T follicular helper cell (primary cell): ENCODE measurements around the gene APOBEC3H.
"Not testable (repeated sequence)": the region's sequence is repeated elsewhere in the genome, so short reads cannot be mapped to it uniquely, and the experiment has no call there.

Experiments used
- DNase-seq: peaks from one replicate; pipeline ENCODE4 v3.0.0-alpha.2; 2020; ENCODE audit warnings: low read depth
- total RNA-seq, 2 experiments: gene quantifications; one replicate each; lab custom pipeline; 2026; lab: John Stamatoyannopoulos, UW

APOBEC3H gene
- total RNA-seq = 1.1 to 2.5 reads per million in 2 experiments

DNA sequence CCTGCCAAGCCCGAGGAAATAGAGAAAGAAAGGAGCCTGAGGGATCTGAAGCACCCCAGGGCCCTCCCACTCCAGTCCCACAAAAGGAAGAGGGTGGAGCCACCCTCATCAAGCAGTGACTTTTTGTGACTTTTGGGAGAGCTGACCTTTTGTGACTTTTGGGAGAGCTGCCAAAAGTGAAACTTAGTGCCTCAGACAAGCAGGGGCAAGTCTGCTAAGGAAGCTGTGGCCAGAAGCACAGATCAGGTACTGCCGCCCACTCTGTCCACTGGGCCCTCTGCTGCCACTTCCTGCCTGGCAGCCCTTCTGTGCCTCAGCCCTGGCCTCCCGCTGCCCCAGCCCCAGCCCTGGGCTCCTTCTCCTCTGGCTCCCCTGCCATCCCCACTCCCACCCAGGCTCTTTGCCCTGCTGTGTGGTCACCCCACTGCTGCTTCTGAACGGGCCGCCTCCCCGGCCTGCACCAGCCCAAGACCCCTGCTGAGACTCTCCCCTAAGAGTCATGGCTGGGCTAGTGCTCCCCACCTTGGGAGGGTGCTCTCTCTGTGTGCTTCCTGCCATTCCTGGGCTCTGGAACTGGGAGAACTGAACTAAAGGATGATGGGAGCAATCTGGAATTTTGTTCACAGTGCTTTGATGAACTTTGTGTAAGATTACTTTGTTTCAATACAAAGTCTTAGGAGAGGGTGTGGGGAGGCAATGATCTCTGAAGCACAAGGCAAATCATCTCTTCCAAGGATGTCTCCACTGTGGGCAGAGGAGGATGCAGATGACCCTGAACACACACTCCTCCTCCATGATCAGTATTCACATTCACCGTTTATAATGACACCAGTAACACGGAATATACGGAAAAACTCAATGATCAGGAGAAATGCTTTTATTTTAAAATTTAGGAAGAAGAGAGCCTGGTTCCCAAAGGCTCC, at the start of gene APOBEC3H:
Gene APOBEC3H, plus strand, starts transcription at position 147 of the 923 bp plus-strand sequence. CDS start 3,035 bp downstream, outside the sequence.
- DNase-seq = no peak

DNA sequence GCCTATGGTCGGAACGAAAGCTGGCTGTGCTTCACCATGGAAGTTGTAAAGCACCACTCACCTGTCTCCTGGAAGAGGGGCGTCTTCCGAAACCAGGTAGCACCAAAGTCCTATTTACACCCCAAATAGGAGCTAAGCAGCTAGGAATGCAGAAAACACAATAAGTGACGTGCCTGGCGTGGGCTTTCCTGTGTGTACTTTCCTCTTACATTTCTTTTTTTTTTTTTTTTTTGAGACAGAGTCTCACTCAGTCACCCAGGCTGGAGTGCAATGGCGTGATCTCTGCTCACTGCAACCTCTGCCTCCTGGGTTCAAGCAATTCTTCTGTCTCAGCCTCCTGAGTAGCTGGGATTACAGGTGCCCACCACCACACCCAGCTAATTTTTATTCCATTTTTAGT, 47.6 kb upstream of the APOBEC3H start:
- DNase-seq = not testable (repeated sequence)

DNA sequence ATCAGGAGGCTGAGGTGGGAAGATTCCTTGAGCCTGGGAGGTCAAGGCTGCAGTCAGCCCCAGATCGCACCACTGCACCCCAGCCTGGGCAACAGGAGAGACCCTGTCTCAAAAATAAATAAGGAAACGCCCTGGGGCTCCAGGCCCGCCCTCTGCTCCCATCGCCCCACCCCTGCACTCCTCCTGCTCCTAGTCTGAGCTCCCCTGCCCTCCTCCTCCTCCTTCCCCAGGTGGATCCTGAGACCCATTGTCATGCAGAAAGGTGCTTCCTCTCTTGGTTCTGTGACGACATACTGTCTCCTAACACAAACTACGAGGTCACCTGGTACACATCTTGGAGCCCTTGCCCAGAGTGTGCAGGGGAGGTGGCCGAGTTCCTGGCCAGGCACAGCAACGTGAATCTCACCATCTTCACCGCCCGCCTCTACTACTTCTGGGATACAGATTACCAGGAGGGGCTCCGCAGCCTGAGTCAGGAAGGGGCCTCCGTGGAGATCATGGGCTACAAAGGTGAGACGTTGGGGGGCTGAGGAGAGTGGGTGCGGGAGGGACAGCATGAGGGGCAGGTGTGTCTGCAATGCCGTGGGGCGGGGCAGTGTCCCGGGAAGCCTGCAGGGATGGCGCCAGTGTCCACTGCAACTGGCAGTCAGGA, 45.1 kb upstream of the APOBEC3H start:
- not testable (repeated sequence) for DNase-seq

DNA sequence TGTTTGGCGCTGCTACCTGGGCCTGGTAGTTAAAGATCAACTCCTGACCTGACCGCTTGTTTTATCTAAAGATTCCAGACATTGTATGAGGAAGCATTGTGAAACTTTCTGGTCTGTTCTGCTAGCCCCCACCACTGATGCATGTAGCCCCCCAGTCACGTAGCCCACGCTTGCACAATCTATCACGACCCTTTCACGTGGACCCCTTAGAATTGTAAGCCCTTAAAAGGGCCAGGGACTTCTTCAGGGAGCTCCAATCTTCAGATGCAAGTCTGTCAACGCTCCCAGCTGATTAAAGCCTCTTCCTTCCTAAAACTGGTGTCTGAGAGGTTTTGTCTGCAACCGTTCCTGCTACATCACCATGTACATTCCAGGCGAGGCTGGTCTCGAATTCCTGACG, 41.4 kb upstream of the APOBEC3H start:
- DNase-seq = no peak

DNA sequence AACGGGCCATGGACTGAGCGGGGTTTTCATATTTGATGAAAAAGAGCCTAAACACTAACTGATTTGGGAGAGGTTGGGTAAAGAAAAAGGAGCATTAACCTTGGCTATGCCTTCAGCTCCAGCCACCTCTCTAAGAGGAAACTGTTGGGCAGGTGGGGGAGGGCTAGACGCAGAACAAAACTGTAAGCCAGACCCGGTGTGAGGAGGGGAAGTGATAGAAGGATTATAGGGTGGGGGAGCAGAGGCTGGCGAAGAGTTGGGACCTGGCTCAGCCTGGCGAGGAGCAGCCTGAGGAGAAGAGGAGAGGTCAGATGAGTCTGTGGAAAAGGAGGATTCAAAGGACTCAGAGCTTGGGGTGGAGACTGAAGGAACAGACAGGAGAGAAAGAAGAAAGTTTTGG, 35.8 kb upstream of the APOBEC3H start:
- DNase-seq = not testable (repeated sequence)

DNA sequence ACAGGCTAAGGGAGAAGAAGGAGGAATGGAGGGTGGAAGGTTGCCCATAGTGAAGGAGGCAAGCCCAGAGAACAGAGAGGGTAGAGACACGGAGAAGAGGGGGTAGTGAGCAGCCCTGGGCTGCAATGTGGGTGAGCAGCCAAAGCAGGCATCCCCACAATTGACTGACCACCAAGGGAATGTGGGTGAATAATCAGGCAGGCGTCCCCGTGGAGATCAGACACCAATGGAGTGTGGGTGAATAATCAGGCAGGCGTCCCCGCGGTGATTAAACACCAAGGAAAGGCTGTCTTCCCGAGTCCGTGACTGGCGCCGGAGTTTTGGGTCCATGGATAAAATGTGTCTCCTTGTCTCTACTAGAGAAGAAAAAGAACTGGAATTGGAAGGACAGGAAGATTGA, 35.1 kb upstream of the APOBEC3H start:
- not testable (repeated sequence) for DNase-seq

DNA sequence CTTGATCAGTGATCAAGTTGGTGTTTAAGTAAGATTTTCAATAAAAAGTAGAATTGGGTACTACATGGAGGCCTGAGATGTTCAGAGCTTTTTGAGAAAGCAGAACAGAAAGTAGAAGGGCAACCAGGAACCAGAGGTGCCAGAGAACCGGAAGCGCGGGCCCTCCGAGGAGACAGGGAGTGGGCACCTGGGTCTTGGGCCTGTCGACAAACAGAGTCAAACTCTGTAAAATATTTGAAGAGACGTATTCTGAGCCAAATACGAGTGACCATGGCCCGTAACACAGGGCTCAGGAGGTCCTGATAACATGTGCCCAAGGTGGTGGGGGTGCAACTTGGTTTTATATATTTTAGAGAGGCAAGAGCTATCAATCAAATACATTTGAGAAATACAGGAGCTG, 33.1 kb upstream of the APOBEC3H start:
- not testable (repeated sequence) for DNase-seq

DNA sequence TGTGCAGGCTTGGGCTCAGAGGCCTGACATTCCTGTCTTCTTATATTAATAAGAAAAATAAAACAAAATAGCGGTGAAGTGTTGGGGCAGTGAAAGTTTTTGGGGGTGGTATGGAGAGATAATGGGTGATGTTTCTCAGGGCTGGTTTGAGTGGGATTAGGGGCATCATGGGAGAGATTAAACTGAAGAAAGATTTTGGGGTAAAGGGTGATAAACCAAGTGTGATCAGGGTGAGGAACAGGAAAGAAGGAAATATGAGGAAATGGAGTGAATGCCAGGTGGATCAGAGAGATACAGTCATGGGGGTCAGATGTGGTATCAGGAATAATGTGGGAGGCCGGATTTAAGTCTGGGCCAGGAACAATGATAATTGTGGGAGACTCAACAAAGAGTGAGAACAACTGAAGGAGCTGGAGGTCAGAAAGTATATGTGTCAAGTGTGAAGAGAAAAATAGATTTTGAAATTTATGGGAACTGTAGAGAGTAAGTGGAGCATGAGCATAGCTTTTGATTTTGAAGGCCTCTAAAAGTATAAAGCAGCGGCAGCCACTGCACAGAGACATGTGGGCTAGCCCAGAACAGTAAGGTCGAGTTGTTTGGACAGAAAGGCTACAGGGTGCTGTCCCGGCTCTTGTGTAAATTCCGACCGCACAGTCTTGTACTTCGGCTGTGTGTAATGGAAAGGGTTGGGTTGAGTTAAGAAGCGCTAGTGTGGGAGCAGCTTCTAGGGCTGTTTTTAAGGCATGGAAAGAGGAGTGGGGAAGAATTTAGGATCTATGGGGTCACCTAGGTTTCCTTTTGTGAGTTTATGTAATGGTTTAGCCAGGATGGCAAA, 30.4 kb upstream of the APOBEC3H start:
- DNase-seq = not testable (repeated sequence)

DNA sequence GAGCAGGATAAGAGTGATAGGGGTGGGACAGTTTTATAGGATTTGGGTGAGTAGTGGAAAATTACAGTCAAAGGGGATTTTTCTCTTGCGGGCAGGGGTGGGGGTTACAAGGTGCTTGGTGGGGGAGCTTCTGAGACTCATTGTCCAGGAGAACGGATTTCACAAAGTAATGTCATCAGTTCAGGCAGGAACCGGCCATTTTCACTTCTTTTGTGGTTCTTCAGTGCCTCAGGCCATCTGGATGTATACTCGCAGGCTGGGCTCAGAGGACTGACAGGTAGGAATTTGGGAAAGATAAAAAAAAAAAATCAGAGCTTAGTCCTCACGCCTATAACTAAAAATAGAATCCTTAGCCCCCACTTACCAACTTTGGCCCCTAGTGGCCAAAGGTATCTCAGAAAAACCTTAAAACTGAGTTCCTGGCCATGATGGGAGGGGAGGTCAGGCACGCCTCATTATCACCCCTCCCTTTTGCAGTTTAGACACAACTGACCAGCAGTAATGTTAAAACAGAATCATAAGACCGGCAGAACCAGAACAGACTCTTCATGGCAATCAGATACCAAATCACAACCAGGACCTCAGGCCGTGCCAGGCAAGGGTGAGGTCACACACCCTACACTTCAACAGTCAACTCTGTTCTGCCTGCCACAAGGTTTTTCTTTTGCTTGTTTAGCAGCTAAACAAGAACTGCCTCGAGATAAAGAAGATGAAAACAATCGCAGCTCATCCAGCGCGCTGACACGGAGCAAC, 28.8 kb upstream of the APOBEC3H start:
- DNase-seq = no peak

DNA sequence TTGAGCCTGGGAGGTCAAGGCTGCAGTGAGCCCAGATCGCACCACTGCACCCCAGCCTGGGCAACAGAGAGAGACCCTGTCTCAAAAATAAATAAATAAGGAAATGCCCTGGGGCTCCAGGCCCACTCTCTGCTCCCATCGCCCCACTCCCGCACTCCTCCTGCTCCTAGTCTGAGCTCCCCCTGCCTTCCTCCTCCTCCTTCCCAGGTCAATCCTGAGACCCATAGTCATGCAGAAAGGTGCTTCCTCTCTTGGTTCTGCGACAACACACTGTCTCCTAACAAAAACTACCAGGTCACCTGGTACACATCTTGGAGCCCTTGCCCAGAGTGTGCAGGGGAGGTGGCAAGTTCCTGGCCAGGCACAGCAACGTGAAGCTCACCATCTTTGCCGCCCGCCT, 26.9 kb upstream of the APOBEC3H start:
- DNase-seq = no peak

DNA sequence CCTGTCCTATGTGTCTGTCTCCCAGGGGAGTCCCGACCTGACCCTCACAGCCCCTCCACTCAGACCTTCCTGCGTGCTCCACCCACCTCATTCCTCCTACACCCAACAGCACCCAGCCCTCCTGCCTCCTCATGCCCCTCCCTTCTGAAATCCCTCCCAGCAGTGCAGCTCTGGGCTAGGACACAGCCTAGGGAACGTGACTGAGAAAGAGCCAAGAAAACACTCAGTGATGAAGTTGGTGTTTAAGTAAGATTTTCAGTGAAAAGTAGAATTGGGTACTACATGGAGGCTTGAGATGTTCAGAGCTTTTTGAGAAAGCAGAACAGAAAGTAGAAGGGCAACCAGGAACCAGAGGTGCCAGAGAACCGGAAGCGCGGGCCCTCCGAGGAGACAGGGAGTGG, 24.5 kb upstream of the APOBEC3H start:
- DNase-seq = not testable (repeated sequence)

DNA sequence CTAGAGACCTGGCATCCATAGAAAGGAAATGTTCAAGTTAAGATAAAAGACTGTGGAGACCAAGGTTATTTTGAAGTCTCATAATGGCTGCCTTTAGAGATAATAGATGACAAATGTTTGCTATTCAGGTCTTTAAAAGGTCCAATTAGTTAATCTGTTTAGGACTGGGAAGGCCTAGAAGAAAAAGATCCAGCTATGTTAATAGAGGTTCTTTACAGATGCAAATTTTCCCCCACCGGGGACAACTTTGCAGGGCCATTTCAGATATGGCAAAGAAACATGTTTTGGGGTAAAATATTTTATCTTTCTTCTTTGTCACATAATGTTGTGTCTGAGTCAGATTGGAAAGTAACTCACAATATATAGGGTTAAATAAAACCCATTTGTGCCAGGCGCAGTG, 23.1 kb upstream of the APOBEC3H start:
- no peak for DNase-seq

DNA sequence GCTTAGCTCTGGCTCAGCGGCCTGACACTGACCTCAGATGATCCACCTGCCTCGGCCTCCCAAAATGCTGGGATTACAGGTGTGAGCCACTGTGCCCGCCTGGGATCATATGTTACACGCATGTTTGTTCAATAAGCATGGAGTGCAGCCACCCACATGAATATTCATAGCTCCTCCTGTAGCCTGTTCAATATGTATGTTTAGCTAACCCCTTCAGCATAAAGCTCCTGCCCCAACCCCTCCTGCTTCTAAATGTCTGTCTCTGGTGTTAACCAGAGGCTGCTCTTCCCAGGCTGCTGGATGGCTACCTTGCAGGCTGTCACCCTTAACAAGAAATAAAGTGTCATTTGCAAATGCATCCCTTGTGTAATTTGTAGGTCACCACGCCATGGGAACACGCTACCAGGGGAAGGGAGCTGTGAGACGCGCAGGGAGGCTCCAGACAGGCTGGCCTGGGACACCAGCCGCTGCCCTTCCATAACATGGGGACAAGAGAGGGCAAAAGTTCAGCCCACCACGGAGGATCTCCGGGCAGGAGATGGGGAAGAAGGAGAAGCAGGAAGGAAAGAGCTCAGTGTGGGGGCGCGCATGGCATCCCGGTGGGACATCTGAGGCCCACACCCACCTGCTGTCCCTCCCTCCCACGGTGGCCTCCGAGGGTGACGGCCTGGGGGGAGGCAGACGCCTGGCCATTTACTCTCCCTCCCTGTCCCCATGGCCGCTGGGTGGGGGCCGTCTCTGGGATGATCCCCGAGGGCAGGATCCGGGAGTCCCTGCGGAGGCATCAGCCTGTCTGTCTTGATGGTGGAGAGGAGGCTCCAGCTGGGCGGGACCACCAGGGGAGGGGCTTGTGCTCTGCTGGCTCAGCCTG, 20.7 kb upstream of the APOBEC3H start:
- DNase-seq = not testable (repeated sequence)

DNA sequence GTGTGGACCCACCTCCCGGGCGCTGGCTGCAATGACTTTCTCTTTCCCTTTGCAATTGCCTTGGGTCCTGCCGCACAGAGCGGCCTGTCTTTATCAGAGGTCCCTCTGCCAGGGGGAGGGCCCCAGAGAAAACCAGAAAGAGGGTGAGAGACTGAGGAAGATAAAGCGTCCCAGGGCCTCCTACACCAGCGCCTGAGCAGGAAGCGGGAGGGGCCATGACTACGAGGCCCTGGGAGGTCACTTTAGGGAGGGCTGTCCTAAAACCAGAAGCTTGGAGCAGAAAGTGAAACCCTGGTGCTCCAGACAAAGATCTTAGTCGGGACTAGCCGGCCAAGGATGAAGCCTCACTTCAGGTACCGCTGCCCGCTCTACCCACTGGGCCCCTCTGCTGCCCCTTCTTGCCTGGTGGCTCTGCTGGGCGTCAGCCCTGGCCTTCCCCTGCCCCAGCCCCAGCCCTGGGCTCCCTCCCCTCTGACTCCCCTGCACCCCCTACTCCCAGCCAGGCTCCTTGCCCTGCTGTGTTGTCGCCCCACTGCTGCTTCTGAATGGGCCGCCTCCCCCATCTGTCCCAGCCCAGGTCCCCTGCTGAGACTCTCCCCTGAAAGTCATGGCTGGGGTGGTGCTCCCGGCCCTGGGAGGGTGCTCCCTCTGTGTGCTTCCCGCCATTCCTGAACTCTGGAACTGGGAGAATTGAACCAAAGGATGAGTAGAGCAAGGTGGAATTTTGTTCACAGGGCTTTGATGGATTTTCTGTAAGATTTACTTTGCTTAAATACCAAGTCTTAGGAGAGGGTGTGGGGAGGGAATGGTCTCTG, 19.8 kb upstream of the APOBEC3H start, which contains the start of gene APOBEC3G:
Gene APOBEC3G, plus strand, starts transcription at position 250 of the 815 bp plus-strand sequence. Its CDS starts 87 bp downstream, at position 337.
- DNase-seq = peak; percentile 23

DNA sequence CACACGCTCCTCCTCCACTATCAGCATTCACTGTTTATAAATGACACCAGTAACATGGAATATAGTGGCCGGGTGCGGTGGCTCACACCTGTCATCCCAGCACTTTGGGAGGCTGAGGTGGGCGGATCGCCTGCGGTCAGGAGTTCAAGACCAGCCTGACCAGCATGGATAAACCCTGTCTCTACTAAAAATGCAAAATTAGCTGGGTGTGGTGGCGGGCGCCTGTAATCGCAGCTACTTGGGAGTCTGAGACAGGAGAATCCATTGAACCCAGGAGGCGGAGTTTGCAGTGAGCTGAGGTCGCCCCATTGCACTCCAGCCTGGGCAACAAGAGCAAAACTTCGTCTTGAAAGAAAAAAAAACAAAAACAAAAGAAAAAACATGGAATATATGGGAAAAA, 19.1 kb upstream of the APOBEC3H start:
- DNase-seq = not testable (repeated sequence)

DNA sequence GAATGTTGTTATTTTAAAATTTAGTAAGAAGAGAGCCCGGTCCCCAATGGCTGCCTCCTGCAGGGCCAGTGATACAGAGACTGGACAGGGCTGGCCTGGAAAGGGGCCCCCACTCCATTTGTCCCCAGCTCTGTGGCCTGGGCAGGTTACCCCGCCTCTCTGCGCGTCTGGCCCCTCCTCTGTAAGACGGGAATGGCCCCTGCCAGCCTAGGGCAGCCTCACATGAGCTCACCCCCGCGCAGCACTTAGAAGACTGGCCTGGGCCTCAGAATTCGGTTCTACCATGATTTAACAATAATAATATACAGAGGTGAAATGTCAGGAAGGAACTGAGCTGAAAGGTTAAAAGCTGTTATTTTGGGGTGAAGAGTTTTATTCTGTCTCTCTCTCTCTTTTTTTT, 18.7 kb upstream of the APOBEC3H start:
- no peak for DNase-seq

DNA sequence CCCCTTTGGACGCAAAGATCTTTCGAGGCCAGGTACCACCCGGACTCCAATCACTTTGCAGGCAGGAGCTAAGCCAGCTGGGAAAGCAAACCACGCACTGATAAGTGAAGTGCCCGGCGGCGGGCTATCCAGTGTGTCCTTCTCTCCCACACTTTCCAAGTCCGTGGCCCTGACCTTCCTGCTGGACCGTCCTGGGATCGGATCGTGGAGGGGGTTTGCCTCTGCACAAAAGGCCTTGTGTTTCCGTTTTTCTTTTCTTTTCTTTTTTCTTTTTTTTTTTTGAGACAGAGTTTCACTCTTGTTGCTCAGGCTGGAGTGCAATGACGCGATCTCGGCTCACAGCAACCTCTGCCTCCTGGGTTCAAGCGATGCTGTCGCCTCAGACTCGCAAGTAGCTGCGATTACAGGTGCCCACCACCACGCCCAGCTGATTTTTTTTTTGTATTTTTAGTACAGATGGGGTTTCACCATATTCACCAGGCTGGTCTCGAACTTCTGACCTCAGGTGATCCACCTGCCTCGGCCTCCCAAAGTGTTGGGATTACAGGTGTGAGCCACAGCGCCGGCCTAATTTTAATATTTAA, 17.9 kb upstream of the APOBEC3H start:
- not testable (repeated sequence) for DNase-seq

DNA sequence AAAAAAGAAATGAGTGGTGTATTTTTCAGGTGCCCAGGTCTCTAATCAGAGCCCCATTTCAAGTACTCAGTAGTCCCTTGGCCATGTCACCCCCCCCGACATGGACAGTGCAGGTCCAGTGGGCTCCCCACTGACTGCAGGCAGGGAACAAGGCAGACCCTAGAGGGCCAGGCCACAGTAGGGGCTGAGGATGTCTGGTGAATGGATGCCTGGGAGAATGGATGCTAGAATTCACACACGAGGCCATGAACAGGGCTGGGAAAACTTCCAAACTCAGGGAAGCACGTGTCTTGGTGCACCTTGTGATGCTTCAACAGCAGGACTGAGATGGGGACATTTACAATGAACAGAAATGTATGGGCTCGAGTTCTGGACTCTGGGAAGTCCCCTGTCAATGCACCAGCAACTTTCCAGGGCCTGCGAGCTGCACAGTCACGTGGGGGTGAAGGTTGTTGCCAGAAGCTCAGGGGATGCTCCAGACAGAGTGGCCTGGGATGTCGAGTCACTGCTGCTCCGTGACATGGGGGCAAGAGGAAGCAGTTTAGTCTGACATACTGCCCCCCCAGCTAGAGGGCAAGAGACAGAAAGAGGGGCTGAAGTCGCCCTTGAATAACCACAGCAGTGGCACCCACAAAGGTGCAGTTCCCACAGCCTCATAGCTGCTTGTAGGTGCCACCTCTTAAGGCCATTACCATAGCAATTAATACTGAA, 16.8 kb upstream of the APOBEC3H start:
- DNase-seq = no peak
